Eye (tissue), 1 donor: ENCODE results near the gene SLC51A.

Source experiments
- DNase-seq: peaks from one replicate; pipeline ENCODE4 v3.0.0-alpha.2; 2015

SLC51A gene

GRCh38 chr3:196217307-196218154 is 1.2 kb downstream of the SLC51A start:
- DNase-seq, result no peak

DNA sequence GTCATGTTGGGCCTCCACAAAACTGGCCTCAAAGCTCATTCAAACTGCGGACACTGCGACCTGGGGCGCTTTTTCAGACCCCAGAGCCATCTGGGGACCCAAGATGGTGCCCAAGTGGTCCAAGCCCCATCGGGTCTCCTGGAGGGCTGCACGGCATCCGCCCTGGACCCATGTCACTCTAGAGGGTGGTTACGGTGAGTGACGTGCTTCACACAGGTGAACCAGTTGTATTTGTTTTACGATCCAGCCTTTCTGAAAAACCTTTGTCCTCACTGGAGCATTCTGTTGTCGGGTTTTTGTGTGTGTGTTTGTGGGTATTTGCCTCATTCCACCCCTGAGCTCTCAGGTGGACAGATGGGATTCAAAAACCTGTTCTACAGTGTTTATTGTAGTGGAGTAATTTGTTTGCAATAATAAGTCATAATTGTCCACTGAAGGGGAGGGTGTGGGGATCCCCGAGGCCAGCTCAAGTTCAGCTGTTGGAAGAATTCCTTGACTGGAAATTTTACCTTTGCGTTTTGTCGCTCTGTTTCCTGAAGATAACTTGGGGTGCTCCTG is 1.9 kb downstream of the SLC51A start:
- DNase-seq, result no peak

- DNase-seq, result peak; percentile 66
Measured at GRCh38 chr3:196219194-196219969, 3.0 kb downstream of the SLC51A start.

DNA sequence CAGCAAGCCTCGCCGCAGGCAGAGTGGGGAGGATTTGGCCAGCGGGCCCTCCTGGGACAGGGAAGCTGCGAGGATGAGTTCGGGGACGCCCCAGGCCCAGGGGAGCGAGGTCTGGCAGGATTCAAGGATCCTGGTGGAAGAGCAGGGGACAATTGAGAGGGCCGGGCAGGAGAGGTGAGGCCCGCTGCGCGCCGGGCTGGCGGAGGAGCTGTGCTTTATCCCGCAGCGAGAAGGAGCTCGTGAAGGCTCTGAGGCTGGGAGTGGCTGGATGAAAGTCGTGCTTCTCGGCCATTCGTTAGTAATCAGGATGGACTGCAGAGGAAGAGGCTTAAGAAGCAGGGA is 3.6 kb downstream of the SLC51A start:
- DNase-seq, result no peak

DNA sequence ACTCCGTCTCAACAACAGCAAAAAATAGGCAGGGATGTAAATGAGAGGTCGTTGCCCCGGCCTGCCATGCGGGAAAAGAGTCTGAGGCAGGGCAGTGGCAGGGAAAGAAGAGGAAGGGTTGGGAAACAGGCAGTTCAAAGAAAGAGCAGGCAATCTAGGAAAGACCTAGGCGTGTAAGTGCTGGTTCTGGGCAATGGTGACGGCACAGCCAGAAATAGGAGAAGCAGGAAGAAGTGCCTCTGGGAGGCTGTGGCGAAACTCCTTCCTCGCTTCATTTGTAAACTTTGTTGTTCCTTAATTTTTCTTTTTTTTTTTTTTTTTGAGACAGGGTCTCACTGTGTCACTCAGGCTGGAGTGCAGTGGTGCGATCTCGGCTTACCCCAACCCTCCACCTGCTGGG is 4.3 kb downstream of the SLC51A start:
- DNase-seq, result no peak

DNA sequence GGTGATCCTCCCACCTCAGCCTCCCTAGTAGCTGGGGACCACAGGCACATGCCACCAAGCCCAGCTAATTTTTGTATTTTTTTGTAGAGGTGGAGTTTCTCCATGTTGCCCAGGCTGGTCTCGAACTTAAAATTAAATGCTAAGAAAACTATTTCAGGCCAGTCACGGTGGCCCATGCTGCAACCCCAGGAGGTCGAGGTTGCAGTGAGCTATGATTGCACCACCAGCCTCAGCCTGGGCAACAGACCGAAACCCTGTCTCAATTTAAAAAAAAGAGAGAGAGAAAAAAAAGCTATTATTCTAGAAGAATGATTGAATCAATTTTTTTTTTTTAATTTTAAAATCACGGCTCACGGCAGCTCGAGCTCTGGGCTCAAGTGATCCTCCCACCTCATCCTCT is 4.7 kb downstream of the SLC51A start:
- no peak for DNase-seq

GRCh38 chr3:196222876-196223595 is 6.7 kb downstream of the SLC51A start:
- DNase-seq, result no peak

DNA sequence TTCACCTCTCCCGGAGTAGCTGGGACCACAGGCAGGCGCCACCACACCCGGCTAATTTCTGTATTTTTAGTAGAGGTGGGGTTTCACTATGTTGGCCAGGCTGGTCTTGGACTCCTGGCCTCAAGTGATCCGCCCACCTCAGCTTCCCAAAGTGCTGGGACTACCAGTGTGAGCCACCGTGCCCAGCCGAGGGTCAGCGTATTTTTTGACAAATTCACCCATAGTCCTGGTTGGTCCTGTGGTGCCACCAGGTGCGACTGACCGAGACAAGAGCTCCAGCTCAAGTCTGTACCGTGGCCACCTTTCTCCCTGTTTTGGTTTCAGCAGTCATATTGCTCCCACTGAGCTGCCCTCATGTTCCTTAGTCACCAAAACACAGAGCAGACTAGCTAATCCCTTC is 8.8 kb downstream of the SLC51A start:
- DNase-seq, result no peak

DNA sequence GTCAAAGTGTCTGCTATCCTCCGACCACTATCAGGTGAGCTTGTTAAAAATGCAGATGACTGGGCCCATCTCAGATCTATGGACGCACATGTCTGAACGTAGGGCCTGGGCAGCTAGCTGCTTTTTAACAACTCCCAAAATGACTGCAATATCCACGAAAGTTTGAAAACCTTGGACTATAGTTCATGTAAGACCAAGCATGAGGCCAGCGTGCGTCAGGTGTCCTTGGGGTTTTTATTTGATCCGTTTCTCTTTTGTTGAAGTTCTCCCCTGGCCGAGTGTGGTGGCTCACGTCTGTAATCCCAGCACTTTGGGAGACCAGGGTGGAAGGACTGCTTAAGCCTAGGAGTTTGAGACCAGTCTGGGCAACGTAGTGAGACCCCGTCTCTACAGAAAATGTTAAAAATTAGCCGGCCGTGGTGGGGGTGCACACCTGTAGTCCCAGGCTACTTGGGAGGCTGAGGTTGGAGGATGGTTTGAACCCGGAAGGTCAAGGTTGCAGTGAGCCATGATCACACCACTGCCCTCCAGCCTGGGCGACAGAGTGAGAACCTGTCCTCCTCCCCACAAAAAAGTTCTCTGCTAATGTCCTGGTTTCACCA is 9.5 kb downstream of the SLC51A start:
- no peak for DNase-seq

GRCh38 chr3:196227121-196227561 is 10.8 kb downstream of the SLC51A start:
- DNase-seq, result no peak

GRCh38 chr3:196227629-196228493 is 11.5 kb downstream of the SLC51A start:
- no peak for DNase-seq

GRCh38 chr3:196232154-196232881 is 16.0 kb downstream of the SLC51A start:
- DNase-seq, result no peak

GRCh38 chr3:196232882-196233251 is 16.5 kb downstream of the SLC51A start:
- DNase-seq, result no peak

GRCh38 chr3:196235452-196236122 is 19.3 kb downstream of the SLC51A start:
- DNase-seq, result no peak

GRCh38 chr3:196236223-196236622 is 19.9 kb downstream of the SLC51A start:
- DNase-seq, result no peak

GRCh38 chr3:196237203-196237602 is 20.9 kb downstream of the SLC51A start:
- no peak for DNase-seq

GRCh38 chr3:196238612-196239560 is 22.6 kb downstream of the SLC51A start:
- no peak for DNase-seq

GRCh38 chr3:196240424-196240823 is 24.1 kb downstream of the SLC51A start:
- DNase-seq, result no peak

- DNase-seq, result no peak
Measured at GRCh38 chr3:196241704-196242103, 25.4 kb downstream of the SLC51A start.
